GM18517 (cell line): ENCODE results near the gene EML2.
"Not testable (repeated sequence)": the region's sequence is repeated elsewhere in the genome, so short reads cannot be mapped to it uniquely, and the experiment has no call there.

Source experiments
- ATAC-seq: cut with Tn5 transposase; IDR thresholded peaks from one replicate; pipeline ENCODE4 v1.9.1; 2021; ENCODE audit warnings: mild to moderate bottlenecking, moderate library complexity; ENCODE audit not compliant: unreplicated experiment

Gene EML2

DNA sequence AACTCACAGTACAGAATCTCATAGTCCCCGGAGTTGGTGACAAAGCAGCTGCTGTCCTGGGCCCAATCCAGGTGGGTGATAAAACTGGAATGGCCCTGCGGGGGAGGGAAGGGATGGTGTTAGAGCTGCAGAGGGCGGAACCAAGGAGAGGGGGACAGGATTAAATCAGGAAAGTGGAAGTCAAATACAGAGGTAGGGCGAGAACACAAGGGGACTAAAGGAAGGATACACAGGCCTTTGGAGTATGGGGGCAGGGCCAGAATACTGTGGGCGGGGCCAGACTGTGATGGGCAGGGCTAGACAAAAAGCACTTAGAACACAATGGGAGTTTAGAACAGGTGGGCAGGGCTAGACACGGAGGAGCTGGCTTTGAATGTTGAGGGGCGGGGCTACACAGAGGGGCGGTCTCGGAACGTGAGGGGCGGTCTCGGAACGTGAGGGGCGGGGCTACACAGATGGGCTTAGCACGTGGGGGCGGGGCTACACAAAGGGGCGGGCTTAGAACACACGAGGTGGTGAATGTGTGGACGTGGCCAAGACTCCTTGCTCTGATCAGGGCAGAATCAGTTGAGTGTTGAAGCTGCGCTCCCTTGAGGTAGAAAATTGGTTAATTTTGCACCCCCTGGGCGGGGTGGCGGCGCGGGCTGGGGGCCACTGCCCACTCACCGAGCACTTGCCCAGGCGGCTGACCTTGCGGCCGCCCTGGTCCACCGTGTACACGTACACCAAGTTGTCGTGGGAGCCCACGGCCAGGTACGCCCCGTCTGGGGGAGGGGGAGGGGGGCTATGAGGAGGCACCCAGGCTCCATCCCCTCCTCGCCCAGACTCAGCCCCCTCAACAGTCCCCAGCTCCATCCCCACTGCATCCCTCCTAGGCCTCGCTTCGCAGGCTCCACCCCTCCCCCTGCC, 23.1 kb downstream of the EML2 start:
- ATAC-seq: no peak

DNA sequence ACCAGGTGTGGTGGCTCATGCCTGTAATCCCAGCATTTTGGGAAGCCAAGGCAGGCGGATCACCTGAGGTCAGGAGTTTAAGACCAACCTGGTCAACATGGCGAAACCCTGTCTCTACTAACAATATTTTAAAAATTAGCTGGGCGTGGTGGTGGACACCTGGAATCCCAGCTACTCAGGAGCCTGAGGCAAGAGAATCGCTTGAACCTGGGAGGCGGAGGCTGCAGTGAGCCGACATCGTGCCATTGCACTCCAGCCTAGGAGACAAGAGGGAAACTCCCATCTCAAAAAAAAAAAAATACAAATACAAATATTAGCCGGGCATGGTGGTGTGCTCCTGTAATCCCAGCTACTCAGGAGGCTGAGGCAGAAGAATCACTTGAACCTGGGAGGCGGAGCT, 24.1 kb downstream of the EML2 start:
- ATAC-seq: not testable (repeated sequence)

DNA sequence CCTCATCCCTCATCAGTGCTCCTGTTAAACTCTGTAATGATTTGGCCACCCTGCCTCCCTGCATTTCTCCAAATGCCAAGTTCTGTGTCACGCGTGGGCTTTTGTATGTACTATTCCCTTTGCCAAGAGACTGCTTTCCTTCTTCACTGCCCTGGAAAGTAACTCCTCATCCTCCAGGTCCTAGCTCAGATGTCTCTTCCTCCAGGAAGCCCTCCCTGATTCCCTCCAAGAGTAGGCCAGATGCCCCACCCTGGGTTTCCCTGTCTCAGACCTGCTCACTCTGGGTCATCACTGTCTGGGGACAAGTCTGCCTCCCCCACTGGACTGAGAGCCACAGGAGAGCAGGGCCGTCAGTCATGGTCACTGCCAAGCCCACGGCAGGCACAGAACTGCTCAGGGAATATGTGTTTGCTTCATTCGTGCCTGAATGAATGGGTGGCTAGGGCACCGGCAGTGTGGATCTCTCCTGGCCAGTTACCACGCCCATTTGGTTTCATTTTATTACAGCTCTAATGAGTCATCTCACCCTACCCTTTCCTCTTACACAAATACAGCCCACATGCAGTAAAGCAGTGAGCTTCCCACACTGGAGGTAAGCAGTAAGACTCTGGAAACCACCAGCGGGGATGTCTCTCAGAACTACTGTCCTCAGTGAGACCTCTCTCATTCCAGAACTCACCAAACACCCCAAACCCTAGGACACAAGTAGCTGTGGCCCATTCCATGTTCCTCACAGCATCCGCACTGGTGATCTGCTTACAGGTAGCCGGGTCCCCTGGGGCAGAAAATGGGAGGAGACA, 25.1 kb downstream of the EML2 start:
- no peak for ATAC-seq

DNA sequence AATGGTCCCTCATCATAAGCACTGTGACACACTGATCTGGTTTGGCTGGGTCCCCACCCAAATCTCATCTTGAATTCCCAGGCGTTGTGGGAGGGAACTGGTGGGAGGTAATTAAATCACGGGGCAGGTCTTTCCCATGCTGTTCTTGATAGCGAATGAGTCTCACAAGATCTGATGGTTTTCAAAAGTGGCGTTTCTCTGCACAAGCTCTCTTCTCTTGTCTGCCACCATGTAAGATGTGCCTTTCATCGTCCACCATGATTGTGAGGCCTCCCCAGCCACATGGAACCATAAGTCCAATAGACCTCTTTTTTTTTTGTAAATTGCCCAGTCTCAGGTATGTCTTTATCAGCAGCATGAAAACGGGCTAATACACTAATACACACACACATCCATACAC, 30.2 kb downstream of the EML2 start:
- no peak for ATAC-seq

DNA sequence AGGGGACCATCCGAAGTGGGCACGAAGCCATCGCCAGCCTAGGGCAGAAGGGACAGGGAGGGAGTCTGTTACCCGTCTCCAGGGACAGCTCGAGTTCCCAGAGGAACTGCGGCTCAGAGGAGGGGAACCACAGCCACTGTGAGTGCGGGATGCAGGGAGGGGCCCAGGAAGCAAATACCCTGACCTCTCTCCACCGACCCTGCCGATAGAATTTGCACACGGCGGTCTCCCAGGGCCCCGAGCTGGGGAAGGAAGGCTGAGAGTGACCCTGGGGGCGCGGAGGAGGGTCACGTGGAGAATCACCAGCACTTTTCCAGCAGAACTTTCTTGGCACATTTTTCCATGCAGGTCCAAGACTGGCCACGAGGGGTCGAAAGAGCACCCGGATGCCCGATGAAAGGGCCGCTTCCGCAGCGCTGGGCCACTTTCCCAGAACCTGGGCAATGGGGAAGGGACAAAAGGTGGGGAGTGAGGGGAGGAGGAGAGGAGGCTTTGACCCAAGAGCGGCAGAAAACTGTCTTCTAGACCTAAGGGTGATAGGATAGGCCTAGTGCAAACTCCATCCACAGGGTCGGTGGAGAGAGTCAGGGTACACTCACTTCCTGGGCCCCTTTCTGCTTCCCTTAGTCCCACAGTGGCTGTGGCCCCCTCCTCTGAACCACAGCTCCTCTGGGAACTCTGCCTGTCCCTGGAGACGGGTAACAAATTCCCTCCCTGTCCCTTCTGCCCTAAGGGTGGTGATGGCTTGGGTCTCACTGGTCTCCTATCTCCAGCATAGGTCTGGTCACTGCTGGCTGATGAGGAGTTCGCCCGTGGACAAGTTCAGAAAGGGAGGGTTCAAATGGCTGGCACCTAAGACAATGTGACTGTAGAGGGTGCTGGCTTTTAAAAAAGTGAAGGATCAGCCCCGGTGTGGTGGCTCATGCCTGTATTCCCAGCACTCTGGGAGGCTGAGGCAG, 31.8 kb downstream of the EML2 start:
- no peak for ATAC-seq

DNA sequence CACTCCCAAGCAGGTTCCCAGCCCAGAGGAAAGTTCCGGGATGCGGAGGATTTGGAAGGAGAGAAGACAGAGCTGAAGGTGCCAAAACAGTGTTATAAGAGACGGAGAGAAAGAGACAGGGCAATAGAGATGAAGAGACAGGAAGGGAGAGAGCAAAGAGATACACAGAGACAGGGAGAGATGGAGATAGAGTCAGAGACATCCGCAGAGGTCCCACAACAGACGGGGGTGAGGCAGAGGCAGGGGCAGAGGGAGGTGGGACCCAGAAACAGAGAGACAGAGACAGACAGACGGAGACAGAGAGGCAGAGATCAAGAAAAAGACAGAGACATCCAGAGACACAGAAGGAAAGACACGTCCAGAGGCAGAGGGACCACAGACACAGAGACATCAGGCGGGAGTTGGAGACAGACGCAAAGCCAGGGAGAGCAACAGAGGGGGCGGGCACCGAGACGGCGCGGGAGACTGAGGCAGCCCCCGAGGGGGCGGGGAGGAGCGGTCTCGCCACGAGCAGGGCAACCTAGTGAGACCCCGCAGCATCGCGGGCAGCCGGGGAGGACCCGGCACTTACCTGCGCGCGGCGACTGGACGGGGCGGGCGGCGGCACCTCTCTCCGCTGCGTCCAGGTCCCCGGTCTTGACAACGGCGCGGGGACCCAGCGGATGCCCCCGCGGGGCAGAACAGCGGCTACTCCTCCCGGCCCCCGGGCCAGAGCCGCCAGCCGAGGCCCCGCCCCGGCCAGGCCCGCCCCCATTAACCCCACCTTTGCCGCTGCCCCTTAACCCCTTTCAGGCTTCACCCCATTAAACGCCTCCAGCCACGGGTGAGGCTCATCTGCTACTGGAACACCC, 37.4 kb downstream of the EML2 start, which contains the start of gene GPR4:
Gene GPR4, minus strand, starts transcription at position 689 of the 851 bp plus-strand sequence. CDS start 10,346 bp downstream, outside the sequence.
- no peak for ATAC-seq

DNA sequence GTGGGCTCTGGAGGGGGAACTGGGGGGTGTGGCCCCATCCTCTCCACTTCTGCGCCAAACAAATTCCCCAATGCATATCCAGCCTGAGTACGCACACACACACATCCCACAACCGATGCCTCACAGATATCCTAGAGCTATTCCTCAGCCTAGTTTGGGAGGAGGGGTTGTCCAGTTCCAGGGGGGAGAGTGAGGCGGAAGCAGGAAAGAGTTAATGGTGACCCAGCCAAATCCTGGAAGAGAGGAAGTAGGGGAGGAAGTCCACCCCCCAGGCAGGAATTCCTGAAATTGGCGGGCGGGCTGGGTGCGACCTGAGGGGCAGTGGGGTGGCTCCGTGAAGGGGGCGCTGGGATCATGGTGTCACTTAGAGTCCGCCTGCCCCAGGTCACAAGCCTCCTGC, 38.1 kb downstream of the EML2 start:
- no peak for ATAC-seq

DNA sequence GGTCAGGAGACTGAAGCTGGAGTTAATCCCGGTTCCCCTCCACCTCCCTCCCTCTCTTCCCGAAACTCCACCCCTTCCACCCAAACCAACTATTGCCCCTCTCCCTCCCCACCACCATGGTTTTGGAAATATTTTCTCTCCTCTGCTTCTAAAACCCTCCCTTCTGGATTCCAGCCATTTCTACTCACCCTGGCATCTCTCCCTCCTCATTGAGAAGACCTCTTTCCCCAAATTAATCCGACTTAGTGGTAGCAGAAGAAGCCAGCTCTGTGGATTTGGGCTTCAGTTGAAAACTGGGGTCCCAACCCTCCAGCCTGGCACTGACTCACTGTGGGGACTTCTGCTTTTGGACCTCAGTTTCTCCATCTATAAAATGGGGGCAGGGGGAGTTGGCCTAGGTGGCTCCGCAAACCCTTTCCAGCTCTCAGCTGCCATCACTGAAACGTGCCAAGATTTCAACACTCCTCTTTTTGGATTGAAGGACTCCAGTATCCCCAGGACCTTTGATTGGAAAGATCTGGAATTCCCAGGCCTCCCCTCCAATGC, 38.8 kb downstream of the EML2 start:
- no peak for ATAC-seq

DNA sequence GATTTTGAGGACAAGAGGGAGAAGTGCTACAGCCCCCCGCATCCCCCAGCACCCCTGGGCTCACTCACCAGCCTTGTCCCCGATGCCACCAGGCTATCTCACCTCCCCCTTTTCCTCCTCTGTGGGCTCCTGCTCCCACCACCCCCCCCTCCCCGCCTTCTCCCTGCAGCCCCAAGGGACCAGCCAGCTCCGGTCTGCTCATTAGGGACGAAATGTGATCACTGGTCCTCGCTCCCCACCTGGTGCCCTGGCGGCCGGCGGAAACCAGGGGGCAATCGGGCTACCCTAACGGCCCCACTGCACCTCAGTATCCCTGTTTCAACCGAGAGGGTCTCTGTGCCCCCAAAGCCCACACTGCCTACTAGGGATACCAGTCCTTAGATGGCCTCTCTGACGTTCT, 39.9 kb downstream of the EML2 start:
- no peak for ATAC-seq

DNA sequence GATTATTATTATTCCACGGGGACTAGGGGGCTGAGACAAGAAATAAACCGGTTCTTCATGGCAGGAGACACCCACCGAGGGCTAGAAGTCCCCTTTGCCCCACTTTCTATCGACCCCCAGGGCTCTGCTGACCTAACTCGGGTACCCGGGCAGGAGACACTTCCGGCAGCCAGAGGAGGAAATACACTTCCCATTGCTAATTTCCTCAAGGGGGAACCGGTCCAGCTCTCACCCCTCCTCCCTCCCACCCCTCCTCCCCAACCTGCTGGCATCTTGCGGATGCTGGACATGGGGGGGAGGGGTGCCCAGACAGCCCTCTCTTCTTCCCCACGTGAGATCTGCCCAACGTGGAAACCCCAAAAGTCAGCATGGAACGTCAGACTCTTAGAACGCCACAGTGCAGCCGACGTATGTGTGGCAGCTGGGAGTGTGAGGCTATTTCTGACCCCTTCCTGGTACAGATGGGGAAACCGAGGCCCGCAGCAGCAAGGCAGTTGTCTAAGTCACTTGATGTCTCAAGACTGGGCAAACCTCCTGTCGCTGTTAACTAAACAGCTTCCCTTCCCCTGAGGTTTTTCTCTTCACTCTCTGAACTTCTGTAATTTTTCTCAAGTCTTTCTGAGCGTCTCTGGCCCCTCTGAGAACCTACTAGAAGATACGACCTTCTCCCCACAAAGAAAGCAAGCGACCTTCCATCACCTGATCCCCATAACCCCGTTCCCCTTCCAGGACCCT, 40.8 kb downstream of the EML2 start:
- no peak for ATAC-seq

DNA sequence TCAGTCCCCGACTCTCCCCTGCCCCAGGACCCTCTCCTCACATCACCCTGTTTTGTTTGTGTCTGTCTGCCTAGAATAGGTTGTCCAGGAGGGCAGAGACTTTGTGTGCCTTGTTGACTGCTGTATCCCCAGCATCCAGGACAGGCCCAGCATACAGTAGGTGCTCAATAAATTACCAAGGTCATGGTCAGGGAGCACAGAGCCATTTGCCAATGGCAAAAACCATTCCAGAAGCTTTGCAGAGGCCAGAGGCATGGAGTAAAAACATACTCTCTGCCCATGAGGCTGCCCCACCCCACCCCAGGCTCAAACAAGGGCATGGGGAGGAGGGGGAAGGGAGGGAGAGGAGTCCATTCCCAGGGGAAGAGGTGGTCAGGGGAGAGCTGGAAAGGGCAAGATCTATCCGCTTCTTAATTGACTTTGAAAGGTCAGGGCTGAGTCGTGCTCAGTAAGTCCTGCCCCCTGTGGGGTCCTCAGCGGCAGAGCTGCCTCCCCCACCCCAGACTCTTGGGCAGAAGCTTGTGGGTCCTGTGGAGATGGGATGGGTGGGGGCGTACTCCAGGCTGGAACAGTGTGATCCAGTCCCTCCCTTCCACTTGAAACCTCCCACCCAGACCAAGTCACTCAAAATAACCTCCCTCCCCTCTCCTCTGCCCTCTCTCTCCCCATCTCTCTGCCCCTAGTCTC, 41.6 kb downstream of the EML2 start:
- no peak for ATAC-seq

DNA sequence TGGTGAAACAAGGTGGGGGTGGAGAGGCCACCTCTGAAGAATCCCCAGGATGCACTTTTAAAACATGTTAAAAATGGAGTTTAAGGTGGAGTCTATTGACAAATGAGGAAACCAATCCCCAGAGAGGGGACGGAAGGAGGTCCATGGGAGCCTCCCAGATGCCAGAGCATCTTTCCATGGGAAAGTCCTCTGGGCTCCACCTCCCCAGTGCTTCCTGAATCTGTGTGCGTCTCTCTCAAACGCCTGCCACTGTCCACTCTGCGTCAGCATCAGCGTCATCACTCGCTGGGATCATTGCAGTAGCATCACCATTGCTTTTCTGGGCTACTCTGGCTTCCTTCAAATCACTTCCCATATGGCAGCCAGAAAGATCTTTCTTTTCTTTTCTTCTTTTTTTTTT, 43.4 kb downstream of the EML2 start:
- no peak for ATAC-seq

DNA sequence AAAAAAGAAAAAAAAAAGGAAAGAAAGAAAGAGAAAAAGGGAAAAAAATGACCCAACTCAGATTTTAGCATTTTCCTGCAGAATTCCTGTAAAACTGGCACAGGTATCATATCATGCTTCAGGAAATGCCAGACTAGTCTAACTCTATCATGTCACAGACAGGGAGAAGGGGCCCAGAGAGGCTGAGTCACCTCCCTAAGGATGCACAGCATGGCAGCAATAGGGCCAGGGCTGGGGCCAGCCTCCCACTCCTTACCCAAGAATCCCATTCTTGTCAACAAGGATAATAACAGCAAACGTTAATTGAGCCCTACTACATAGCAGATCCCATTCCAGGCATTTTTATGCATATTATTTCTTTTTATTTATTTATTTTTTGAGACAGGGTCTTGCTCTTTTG, 45.7 kb downstream of the EML2 start:
- no peak for ATAC-seq

DNA sequence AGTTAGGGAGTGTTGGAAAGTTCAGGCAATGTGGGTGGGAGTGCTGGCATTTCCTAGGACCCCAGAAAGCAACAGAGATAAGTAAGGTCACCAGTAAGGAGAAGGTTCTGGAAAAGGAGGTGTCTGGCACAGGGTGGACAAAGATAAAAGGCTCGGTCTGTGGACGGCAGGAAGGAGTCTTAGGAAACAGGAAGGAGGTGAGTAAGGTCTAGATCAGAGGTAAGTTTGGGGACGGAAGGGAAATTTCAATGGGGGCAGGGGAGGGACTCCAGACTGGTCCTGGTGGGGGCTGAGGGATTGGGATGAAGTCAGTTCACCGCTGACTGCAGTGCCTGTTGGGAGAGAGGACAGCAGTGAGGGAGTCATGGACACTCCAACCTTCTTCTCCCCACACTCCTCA, 46.8 kb downstream of the EML2 start:
- ATAC-seq: no peak

DNA sequence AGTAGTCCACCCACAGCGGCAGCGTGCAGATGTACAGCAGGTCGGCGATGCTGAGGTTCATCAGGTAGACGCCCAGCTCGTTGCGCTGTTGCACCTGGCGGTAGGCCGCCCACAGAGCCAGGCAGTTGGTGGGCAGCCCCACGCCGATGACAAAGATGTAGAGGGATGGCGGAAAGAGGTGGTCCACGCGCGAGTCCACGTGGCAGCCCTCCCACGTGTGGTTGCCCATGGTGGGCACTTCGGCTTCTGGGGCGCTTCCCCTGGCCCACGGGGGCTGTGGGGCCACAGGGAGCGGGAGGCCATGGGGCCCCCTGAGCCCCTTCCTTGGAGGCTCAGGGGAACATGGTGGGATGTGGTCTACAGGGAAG, 47.6 kb downstream of the EML2 start:
- no peak for ATAC-seq

DNA sequence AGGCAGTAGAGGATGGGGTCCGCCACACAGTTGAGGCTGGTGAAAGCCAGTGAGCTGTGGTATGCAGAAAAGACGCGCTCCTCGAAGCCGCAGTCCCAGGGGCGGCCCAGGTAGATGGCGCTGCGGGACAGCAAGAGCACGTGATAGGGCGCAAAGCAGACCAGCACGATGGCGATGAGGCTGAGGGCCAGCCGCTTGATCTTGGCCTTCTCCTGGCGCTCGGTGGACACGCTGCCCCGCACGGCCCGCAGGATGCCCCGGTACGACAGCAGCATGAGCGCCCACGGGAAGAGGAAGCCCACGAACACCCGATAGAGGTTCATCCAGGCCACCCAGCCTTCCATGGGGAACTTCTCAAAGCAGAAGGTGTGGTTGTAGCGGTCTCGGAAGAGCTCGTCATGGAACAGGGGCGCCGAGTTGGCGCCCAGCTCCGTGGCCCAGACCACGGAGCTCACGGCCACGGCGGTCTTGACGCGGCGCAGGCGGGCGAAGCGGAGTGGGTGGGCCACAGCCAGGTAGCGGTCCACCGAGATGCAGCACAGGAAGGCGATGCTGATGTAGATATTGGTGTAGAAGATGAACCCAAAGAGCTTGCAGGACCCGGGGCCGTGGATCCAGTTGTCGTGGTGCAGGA, 48.1 kb downstream of the EML2 start:
- no peak for ATAC-seq

DNA sequence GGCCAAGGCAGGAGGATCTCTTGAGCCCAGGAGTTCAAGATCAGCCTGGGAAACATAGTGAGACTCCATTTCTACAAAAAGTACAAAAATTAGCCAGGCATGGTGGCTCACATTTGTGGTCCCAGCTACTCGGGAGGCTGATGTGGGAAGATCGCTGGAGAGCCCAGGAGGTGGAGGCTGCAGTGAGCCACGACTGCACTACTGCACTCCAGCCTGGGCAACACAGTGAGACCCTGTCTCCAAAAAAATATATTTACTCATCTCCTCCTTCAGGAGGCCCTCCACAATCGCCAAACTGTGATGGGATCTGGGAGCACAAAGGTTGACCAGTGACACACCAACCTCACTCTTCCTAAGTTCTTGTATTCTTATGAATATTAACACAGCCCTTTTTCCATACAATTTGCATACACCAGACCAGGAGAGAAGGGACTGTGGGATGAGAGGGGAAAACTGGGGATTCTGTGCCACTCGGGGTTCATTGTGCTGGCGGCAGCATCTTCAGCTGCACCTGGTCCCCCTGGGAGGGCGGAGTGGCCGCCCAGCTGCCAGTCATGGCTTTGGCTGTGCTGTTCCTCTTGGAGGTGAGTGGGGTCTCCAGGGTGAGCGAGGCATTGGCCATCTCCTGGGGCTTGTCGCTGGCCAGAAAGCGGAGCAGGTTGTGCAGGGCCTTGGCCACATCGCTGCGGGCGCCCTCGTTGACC, 48.7 kb downstream of the EML2 start:
- no peak for ATAC-seq
